Activated CD4-positive, CD25-positive, alpha-beta regulatory T cell treated with anti-CD3 and anti-CD28 coated beads, Interleukin-2, amount 50 U/mL, for 72 hours (primary cell): ENCODE results near the gene EMC6.
"Not testable (repeated sequence)": the region's sequence is repeated elsewhere in the genome, so short reads cannot be mapped to it uniquely, and the experiment has no call there.

Experiments used
- DNase-seq: peaks from one replicate; pipeline ENCODE4 v3.0.0; 2021

EMC6 gene

GRCh38 chr17:3682033-3682432, 13.4 kb downstream of the EMC6 start:
- DNase-seq = no peak

GRCh38 chr17:3683054-3683511, 14.5 kb downstream of the EMC6 start:
- peak; percentile 59 for DNase-seq

DNA sequence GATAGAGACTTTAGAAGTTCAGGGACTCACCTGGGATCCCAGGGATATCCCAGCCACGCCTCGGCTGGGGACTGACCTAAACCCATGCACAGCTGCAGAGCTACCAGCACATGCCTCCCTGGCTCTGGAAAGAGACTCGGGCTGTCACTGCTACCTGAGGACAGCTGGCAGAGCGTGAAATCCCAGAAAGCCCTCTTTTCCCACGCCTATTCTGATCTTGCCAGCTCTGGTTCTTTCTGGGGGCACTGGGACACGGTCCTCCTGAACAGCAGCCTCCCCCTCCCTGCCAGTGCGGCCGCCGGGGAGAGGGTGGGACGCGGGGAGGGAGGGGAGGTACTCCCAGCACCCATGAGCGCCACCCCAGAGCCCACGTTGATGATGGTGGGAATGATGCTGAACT, 16.6 kb downstream of the EMC6 start:
- no peak for DNase-seq

- no peak for DNase-seq
Observed at GRCh38 chr17:3688027-3688553, 19.5 kb downstream of the EMC6 start.

DNA sequence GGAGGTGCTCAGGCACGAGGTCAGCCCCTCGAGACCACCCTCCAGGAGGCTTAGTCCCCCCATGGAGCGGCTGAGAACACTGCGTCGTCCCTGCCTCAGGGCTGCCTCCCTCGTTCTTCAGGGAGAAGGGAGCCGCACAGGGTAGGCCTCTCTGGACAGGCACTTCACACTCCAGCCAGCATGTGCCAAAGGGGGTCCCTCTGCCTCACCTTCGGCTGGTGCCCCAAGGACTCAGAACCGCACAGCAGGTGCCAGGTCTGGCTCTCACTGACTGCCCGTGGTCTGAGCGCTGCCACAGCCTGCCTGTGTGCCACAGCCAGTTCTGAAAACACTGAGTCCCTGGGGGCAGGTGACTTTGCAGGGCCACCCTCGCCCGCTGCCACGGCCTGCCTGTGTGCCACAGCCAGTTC, 20.2 kb downstream of the EMC6 start:
- no peak for DNase-seq

DNA sequence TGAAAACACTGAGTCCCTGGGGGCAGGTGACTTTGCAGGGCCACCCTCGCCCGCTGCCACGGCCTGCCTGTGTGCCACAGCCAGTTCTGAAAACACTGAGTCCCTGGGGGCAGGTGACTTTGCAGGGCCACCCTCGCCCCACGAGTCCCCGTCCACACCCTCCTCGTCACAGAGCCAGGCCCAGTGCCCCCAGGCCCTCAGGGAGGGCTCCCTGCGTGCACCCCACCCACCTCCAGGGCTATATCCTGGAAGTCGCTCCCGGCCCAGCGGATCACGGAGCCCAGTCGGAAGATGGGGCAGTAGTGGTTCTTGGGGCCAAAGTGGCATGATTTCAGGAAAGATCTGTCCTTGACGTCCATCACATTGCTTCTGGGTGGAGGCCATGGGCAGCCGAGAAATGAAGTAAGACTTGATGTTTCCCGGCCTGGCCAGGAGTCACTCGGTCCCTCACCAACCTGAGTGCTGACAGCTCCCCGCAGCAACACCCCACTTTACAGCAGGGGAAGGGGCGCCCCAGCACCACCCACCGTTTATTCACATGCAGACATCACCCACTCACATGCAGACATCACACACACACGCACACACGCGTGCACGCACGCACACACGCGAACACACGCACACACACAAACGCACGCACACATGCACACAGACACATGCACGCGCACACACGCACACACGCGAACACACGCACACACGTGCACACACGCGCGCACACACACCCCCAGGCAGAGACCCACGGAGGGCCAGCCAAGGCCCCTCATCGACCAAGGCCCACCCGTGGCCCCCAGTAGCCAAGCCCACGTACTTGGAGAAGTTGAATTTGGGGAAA, 20.9 kb downstream of the EMC6 start:
- no peak for DNase-seq

GRCh38 chr17:3690094-3690715, 21.6 kb downstream of the EMC6 start:
- no peak for DNase-seq

DNA sequence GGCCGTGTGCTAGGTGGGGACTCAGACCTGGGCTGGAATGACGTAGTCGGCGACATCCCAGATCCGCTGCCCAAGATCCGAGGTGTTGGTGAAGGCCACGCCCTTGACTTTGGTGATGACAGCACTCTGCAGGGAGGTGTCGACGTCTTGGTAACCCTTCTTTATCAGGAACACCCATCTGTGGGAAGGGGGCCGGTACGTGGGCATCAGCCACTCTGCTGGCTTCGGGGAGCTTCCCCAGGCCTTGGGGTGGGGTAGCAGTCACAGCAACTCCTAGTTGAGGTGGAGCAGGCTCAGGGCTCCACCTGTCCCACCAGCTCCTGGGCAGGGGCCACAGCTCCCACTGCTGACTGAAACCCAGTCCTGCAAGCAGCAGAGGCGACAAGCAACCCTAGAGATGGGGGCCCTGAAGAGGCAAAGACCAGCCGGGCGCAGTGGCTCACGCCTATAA, 23.0 kb downstream of the EMC6 start:
- no peak for DNase-seq

GRCh38 chr17:3692346-3692745, 23.7 kb downstream of the EMC6 start:
- DNase-seq = no peak

GRCh38 chr17:3693141-3693540, 24.5 kb downstream of the EMC6 start:
- DNase-seq = no peak

GRCh38 chr17:3693829-3694231, 25.2 kb downstream of the EMC6 start:
- DNase-seq = peak; percentile 69

DNA sequence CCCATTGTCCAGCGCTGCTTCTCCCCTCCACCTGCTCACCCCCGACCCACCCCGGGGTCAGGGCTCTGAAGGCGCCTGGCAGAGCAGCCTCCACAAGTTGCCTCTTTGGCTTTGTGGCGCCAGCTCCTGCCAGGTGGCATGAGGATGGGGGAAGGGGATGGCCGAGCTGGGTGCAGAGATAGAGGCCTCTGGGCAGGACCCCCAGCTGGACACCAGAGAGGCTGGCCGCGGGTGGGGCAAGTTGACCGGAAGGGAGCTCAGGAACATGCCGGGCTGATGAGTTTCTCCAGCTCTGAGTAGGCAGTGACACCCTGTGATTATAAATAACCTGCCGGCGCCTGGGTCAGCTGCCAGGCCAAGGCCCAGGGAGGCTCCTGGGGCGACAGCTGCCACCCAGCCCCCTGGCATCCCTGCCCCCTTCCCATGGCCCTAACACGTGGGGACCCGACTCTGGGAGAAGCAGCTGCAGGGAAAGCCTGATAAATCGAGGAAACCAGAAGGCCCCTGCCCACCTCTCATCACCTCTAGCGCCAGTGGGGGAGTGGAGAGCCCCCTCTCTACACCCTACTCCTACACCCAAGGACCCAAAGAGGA, 26.6 kb downstream of the EMC6 start:
- no peak for DNase-seq

GRCh38 chr17:3695723-3696411, 27.3 kb downstream of the EMC6 start, which contains the start of gene P2RX5:
Gene P2RX5, minus strand, starts transcription at chr17:3696155. Its CDS starts 150 bp downstream, at chr17:3696005.
- DNase-seq = peak; percentile 65

- DNase-seq = no peak
Observed at GRCh38 chr17:3697103-3697476, 28.5 kb downstream of the EMC6 start.

GRCh38 chr17:3698139-3698538, 29.5 kb downstream of the EMC6 start:
- DNase-seq = no peak

DNA sequence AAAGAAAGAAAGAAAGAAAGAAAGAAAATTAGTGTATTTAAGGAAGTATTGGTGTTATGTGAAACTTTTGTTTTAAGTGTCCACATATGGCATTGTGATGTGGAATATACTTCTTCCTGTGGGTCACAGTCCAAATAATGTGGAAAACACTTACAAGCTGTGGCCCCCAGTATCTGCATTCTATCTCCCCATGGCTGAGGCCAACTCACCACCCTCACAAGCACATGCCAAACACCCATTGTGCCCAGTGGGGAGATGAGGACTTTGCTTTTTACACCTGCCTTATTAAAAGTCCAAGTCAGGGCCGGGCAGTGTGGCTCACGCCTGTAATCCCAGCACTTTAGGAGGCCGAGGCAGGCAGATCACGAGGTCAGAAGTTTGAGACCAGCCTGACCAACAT, 31.3 kb downstream of the EMC6 start:
- DNase-seq = no peak

- not testable (repeated sequence) for DNase-seq
Observed at GRCh38 chr17:3702041-3702539, 33.5 kb downstream of the EMC6 start.

DNA sequence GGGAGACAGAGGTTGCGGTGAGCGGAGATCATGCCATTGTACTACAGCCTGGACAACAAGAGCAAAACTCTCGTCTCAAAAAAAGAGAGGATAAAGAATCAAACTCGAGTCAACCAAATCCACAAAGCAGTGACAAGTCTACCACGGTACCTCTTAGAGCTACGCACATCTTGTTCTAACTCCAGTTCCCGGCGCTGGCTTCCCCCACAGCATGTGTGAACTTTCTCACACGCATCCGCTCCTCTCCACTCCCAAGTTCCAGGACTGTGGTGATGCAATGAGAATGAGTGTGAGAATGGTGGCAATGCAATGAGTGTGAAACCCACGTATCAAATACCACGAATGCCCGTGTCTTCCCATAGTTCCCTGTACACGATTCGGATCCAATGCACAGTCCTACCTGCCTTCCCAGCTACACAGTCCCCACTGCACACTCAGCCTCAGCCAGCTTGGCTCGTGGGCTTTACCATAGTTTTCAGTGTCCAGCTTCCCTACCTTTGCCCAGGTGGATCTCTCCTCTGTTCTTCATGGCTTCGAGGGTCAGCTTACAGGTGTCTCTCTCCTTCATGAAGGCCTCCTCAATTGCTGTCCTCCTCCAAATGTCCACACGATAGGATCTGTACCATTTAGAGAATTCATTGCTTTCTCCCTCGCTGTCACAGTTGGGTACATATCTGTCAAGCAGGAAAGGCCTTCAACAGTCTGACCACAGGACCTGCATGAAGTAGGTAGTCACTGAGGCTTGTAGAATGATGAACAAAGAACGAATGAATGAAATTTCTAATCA, 36.5 kb downstream of the EMC6 start:
- no peak for DNase-seq

DNA sequence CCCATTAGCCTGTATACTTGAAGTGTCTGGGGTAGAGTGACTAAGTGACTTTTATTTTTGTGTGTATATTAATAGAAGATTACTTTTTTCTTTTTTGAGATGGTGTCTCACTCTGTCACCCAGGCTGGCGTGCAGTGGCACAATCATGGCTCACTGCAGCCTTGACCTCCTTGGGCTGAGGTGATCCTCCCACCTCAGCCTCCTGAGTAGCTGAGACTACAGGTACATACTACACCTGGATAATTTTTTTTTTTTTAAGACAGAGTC, 37.0 kb downstream of the EMC6 start:
- not testable (repeated sequence) for DNase-seq

DNA sequence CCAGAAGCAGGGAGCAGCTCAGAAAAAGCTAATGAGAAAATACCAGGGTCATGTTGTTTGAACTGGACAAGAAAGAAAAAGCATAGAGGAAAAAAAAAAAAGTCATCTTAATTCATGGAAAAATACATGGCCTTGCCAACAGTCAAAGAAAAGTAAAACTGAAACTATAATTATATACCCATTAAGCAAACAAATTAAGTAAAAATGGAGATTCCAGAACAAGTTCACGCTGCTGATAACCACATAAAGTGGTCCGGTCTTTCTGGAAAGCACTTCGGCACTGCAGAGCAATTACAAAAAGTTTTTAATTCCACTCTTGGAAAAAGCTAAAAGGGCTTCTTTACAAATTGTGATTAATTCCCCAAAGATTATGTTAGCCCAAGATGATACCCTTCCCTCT, 39.8 kb downstream of the EMC6 start:
- no peak for DNase-seq

- DNase-seq = peak; percentile 50
Observed at GRCh38 chr17:3710951-3711383, 42.4 kb downstream of the EMC6 start.

DNA sequence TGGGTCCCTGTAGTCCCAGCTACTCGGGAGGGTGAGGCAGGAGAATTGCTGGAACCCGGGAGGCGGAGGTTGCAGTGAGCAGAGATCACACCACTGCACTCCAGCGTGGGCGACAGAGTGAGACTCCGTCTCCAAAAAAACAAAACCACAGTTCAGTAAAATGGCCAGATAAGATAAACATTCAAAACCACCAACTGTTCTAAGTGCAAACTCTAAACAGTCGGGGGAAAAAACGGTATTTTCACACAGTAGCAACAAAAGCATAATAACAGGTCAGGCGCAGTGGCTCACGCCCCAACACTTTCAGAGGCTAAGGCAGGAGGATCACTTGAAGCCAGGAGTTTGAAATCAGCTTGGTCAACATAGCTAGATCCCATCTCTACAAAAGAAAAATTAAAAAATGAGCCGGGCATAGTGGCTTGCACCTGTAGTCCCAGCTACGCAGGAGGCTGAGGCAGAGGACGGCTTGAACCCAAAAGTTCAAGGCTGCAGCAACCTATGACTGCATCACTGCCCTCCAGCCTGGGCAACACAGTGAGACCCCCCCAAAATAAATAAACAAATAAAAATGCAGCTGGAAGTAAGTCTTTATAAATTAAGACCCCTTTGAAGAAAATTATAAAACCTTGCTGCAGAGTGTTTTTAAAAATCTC, 44.3 kb downstream of the EMC6 start:
- no peak for DNase-seq
